Naive thymus-derived CD8-positive, alpha-beta T cell (primary cell): Measurements from ENCODE around the gene NPTN. TPM values are rescaled to one million over a fixed set of nuclear protein-coding genes. Genes with fewer than 3 reads are reported as not detected.
"Not testable (repeated sequence)": the region's sequence is repeated elsewhere in the genome, so short reads cannot be mapped to it uniquely, and the experiment has no call there.

Experiments
- ATAC-seq, 2 donors: fragments of 150-1000 bp; cut with Tn5 transposase in 1 of 2; sonication (Bioruptor Pico), chemical (Tn5 transposase) in 1 of 2; 1 replicate in 1 of 2; 2 replicates in 1 of 2; pipeline ENCODE4 v1.10.0; 2021; ENCODE audit warnings: mild to moderate bottlenecking in 2 of 2, moderate library complexity in 2 of 2
- POLR2A ChIA-PET: fragments of 350-600 bp; sonication (Branson Sonifier 250); formaldehyde crosslinking; loops from one replicate; lab custom pipeline; 2021; ENCODE audit warnings: antibody characterized with exemption; lab: Charles Lee
- DNase-seq, 10 donors: peaks; one replicate each; pipeline versions ENCODE4 v3.0.0 to v3.0.0-alpha.2; 2020 to 2022
- H3K27ac Mint-ChIP-seq, 10 donors: one replicate each; pipeline ENCODE4 v1.8.0; 2020 to 2022; ENCODE audit warnings: mild to moderate bottlenecking in 10 of 10, mixed read lengths in 10 of 10, moderate library complexity in 4 of 10, inconsistent platforms in 1 of 10
- H3K27me3 Mint-ChIP-seq, 5 donors: one replicate each; pipeline ENCODE4 v1.8.0; 2021 to 2022; ENCODE audit warnings: mixed read lengths in 5 of 5
- H3K36me3 Mint-ChIP-seq, 3 donors: one replicate each; pipeline ENCODE4 v1.8.0; 2020 to 2022; ENCODE audit warnings: mixed read lengths in 3 of 3, mild to moderate bottlenecking in 2 of 3, inconsistent platforms in 1 of 3
- H3K4me1 Mint-ChIP-seq, 4 donors: one replicate each; pipeline ENCODE4 v1.8.0; 2021 to 2022; ENCODE audit warnings: mixed read lengths in 4 of 4
- H3K4me3 Mint-ChIP-seq, 10 donors: one replicate each; pipeline ENCODE4 v1.8.0; 2020 to 2022; ENCODE audit warnings: mild to moderate bottlenecking in 10 of 10, mixed read lengths in 10 of 10, moderate library complexity in 6 of 10, inconsistent platforms in 1 of 10
- H3K9me3 Mint-ChIP-seq, 9 donors: one replicate each; pipeline ENCODE4 v1.8.0; 2020 to 2022; ENCODE audit warnings: mixed read lengths in 9 of 9, mild to moderate bottlenecking in 3 of 9, inconsistent platforms in 1 of 9, moderate library complexity in 1 of 9
- polyA plus RNA-seq, 3 donors: library from polyadenylated mRNA; unstranded; fragments of 300-500 nt; fragmentation: Illumina TruSeq; gene quantifications; one replicate each; pipeline ENCODE4 v1.2.3, GENCODE V29; 2021
- total RNA-seq, 8 experiments: library from RNA in 2 of 8; stranded (reverse) in 2 of 8; gene quantifications; one replicate each; pipeline ENCODE4 v1.2.3 and lab custom pipeline; 2021 to 2026

NPTN gene
- total and polyA plus RNA-seq, 5 experiments from 2014 or later = 27.9 to 37.8 (median 36.6) TPM

GRCh38 chr15:73594109-73594508, 39.1 kb downstream of the NPTN start:
- POLR2A ChIA-PET = no interaction called here
- Mint-ChIP-seq H3K4me3 (no peak overlapping the region), H3K9me3 (no peaks in the 10 kb centered on the region), H3K36me3 (peaks cover 0 to 48% (median 8%) of the 10 kb centered on the region in 3 donors), H3K27ac (peak overlapping the region in 1 of 10 donors; percentile 53), H3K4me1 (peaks cover 32 to 61% (median 40%) of the 10 kb centered on the region in 4 donors), H3K27me3 (no peaks in the 10 kb centered on the region)
- ATAC-seq = no peak
- DNase-seq = no peak

DNA sequence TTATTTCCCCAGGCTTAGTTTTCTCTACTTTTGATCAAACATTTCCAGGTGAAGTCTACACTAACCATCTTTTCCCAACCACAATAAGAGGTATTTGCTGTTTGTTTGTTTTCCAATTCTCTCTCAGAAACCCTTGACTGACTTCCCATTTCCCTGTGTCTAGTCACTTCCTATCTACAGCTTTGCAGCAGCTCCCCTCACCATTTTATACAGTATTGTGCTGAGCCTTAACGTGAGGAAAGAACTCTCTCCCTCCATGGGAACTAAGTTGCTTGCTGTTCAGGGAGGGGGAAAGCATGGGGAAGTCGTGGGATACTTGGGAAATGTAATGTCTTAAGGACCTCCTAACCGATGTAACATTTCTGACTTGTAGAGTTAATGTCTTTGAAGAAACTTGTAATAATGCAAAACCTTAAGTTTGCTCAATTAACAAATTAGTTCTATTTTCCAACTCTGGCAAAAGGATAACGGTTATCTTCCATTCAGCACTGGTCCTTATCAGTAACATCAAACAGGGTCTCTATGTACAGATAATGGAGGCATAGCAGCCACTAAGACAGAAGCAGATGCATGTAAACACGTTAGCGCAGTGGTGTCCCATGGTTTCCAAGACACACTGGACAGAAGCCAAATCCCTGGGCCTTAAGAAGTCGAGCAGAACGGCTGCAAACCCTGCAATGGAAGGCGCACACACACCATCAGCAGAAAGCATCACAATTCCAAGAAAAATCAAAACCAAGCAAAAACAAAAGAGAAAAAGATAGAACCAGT, 39.7 kb downstream of the NPTN start:
- DNase-seq (no peak), ATAC-seq (no peak)
- POLR2A ChIA-PET = no interaction called here
- Mint-ChIP-seq H3K4me1 (peaks cover 30 to 55% (median 34%) of the 10 kb centered on the region in 4 donors), H3K27ac (peak overlapping the region in 2 of 10 donors; percentile 19 to 53), H3K27me3 (no peaks in the 10 kb centered on the region), H3K9me3 (no peaks in the 10 kb centered on the region), H3K36me3 (peaks cover 3 to 53% (median 8%) of the 10 kb centered on the region in 3 donors), H3K4me3 (no peak overlapping the region)

DNA sequence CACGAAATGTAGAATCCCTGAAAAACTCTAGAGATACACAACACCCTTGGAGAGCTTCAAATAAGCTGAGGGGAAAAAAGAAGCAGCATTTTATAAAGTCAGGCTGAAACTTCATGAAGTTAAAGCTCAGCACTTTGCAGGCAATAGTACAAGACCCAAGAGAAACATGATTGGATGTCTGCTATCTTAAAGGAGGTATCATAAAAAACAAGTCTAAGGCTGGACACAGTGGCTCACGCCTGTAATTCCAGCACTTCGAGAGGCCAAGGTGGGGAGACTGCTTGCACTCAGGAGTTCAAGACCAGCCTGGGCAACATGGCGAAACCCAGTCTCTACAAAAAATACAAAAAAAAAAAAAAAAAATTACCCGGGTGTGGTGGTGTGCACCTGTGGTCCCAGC, 42.9 kb downstream of the NPTN start:
- POLR2A ChIA-PET = no interaction called here
- Mint-ChIP-seq H3K27ac (no peak overlapping the region), H3K4me3 (no peak overlapping the region)

DNA sequence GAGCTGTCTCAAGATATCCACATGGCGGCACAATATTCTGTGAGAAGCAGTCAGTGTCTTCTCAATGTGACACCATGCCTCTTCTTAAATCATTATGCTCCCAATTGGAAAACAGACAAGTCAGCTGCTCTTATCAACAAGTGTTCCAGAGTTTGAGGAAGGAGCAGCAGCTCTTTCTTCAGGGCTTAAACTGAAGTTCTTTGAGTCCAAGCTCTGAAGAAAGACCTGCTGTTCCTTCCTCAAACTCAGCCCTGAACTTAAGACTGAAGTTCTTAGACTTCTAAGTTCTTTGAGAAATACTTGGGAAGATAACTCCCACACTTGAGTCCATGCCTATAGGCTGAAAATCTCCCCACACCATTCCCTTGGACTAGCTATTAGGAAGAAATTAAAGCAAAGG, 43.4 kb downstream of the NPTN start:
- H3K36me3 Mint-ChIP-seq = peaks cover 6 to 78% (median 21%) of the 10 kb centered on the region in 3 donors
- DNase-seq (no peak), ATAC-seq (no peak)
- no peaks in the 10 kb centered on the region for H3K27me3 Mint-ChIP-seq
- POLR2A ChIA-PET = no interaction called here
- H3K4me1 Mint-ChIP-seq = peaks cover 4 to 23% (median 9%) of the 10 kb centered on the region in 4 donors
- H3K9me3 Mint-ChIP-seq = no peaks in the 10 kb centered on the region
- H3K27ac Mint-ChIP-seq = no peak overlapping the region
- no peak overlapping the region for H3K4me3 Mint-ChIP-seq

More for the DNA sequence above, 42.9 kb downstream of the NPTN start:
- Mint-ChIP-seq H3K36me3 (peaks cover 6 to 73% (median 20%) of the 10 kb centered on the region in 3 donors), H3K9me3 (no peaks in the 10 kb centered on the region), H3K4me1 (peaks cover 9 to 26% (median 11%) of the 10 kb centered on the region in 4 donors), H3K27me3 (no peaks in the 10 kb centered on the region)
- no peak for ATAC-seq
- DNase-seq = no peak

DNA sequence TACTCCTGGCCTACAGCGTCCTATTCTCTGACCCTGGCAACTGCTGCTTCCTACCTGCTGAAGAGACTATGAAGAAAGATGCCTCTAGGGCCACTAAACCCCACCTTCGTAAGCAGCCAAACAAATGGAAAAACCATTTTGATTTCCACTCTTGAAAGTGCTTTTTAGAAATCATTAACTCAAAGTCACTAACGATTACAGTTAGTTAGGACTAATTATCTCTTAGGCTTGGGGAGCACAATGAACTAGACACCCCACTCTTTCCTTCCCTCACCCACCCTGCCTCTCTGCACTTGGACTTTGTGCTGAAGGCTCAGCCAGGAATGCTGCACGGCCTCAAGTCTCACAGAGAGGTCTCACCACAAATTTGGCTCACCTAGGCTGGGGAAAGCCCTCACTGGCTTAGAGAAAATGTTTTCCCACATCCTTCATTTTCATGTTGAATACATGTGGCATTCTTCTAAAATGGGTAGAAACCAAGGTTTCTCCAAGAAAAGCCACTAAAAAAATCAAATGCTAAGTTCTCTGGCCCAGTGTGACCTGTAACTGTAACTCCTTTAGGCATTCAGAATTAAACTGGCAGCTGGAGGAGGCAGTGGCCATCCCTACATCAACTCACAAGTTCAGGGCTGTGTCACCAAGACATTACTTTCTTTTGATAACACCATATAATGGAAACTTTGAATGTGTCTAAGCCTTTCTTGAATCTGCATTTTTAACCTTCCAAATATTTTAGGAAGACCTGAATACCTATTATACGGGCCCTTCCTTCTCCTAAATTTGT, 47.1 kb downstream of the NPTN start:
- H3K4me3 Mint-ChIP-seq = no peak overlapping the region
- peaks cover 6 to 93% (median 33%) of the 10 kb centered on the region in 3 donors for H3K36me3 Mint-ChIP-seq
- POLR2A ChIA-PET = no interaction called here
- H3K27me3 Mint-ChIP-seq = no peaks in the 10 kb centered on the region
- no peak overlapping the region for H3K27ac Mint-ChIP-seq
- no peak for ATAC-seq
- peaks cover 0 to 3% (median 0%) of the 10 kb centered on the region in 4 donors for H3K4me1 Mint-ChIP-seq
- DNase-seq = no peak
- H3K9me3 Mint-ChIP-seq = no peaks in the 10 kb centered on the region

- Mint-ChIP-seq H3K27me3 (no peaks in the 10 kb centered on the region), H3K9me3 (no peaks in the 10 kb centered on the region), H3K36me3 (peaks cover 6 to 88% (median 33%) of the 10 kb centered on the region in 3 donors), H3K4me3 (peak overlapping the region in 1 of 10 donors; percentile 42), H3K4me1 (peaks cover 0 to 3% (median 0%) of the 10 kb centered on the region in 4 donors), H3K27ac (peak overlapping the region in 1 of 10 donors; percentile 27)
- POLR2A ChIA-PET = no interaction called here
- DNase-seq (no peak), ATAC-seq (no peak)
Measured at GRCh38 chr15:73584699-73585420, 48.3 kb downstream of the NPTN start.

GRCh38 chr15:73583544-73583943, 49.6 kb downstream of the NPTN start:
- POLR2A ChIA-PET = no interaction called here
- Mint-ChIP-seq H3K36me3 (peaks cover 3 to 86% (median 33%) of the 10 kb centered on the region in 3 donors), H3K27me3 (no peaks in the 10 kb centered on the region), H3K9me3 (no peaks in the 10 kb centered on the region), H3K27ac (peak overlapping the region in 4 of 10 donors; percentile 19 to 55 (median 41)), H3K4me3 (no peak overlapping the region), H3K4me1 (peaks cover 0 to 1% (median 0%) of the 10 kb centered on the region in 4 donors)
- DNase-seq = no peak
- no peak for ATAC-seq

- H3K36me3 Mint-ChIP-seq = peaks cover 0 to 87% (median 32%) of the 10 kb centered on the region in 3 donors
- no peak overlapping the region for H3K4me3 Mint-ChIP-seq
- H3K27me3 Mint-ChIP-seq = no peaks in the 10 kb centered on the region
- POLR2A ChIA-PET = no interaction called here
- ATAC-seq (no peak), DNase-seq (no peak)
- peaks cover 0 to 3% (median 0%) of the 10 kb centered on the region in 4 donors for H3K4me1 Mint-ChIP-seq
- H3K27ac Mint-ChIP-seq = no peak overlapping the region
- H3K9me3 Mint-ChIP-seq = no peaks in the 10 kb centered on the region
Measured at GRCh38 chr15:73582851-73583379, 50.3 kb downstream of the NPTN start.

- Mint-ChIP-seq H3K4me3 (no peak overlapping the region), H3K9me3 (no peaks in the 10 kb centered on the region), H3K27me3 (no peaks in the 10 kb centered on the region), H3K36me3 (peaks cover 0 to 80% (median 12%) of the 10 kb centered on the region in 3 donors), H3K4me1 (peaks cover 0 to 3% (median 0%) of the 10 kb centered on the region in 4 donors), H3K27ac (peak overlapping the region in 4 of 10 donors; percentile 15 to 27 (median 21))
- DNase-seq (no peak), ATAC-seq (no peak)
- POLR2A ChIA-PET = no interaction called here
Measured at GRCh38 chr15:73578026-73578425, 55.2 kb downstream of the NPTN start.

DNA sequence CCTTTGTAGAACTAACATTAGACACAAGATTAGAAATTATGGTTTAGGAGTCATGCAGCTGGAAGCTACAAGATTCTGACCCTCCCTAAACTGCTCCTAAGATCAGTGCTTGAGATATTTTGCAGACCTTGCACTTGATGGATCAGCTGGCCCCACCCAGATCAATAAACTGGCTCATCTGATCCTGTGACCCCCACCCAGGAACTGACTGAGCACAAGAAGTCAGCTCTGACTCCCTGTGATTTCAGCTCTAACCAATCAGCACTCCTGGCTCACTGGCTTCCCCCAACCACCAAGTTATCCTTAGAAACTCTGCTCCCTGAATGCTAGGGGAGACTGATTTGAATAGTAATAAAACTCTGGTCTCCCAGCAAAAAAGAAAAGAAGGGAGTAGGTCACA, 55.6 kb downstream of the NPTN start:
- Mint-ChIP-seq H3K36me3 (peaks cover 0 to 81% (median 9%) of the 10 kb centered on the region in 3 donors), H3K27ac (peak overlapping the region in 3 of 10 donors; percentile 18 to 27 (median 21))
- POLR2A ChIA-PET, DNase-seq, ATAC-seq, H3K9me3 Mint-ChIP-seq, H3K27me3 Mint-ChIP-seq, H3K4me3 Mint-ChIP-seq, H3K4me1 Mint-ChIP-seq: not testable (repeated sequence)

DNA sequence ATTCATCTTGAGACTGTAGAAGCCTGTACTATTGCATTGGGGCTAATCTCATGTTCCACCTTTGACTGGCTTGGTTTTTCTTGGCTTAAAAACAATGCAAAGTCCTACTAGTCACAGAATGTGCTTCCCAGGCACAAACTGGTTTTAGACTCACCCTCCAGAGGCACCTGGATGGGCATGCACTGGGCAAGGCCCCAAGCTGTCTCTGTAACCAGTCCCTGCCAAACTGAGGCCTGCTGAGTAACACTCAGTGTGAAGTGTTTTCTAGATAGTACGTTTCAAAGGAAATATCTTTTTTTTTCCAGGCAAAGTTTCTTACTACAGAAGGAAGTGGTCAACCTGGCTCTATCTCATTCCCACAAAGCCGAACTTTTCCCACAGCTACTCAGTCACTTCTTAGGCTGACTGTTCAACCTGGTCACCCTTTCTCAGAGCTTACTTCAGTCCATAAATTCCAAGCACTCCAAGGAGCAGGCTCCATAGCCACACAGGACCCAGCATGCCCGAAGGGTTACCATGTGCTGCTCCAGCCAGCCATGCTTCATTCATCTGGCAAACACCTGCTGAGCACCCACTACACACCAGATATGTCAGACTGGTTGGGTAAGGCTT, 57.4 kb downstream of the NPTN start:
- Mint-ChIP-seq H3K9me3 (no peaks in the 10 kb centered on the region), H3K4me1 (peaks cover 0 to 3% (median 0%) of the 10 kb centered on the region in 4 donors), H3K27me3 (no peaks in the 10 kb centered on the region), H3K27ac (no peak overlapping the region), H3K36me3 (peaks cover 4 to 84% (median 10%) of the 10 kb centered on the region in 3 donors), H3K4me3 (no peak overlapping the region)
- DNase-seq (no peak), ATAC-seq (no peak)
- POLR2A ChIA-PET = no interaction called here

- Mint-ChIP-seq H3K4me3 (no peak overlapping the region), H3K27ac (no peak overlapping the region), H3K36me3 (peaks cover 11 to 87% (median 20%) of the 10 kb centered on the region in 3 donors), H3K9me3 (no peaks in the 10 kb centered on the region), H3K4me1 (peaks cover 0 to 6% (median 0%) of the 10 kb centered on the region in 4 donors), H3K27me3 (no peaks in the 10 kb centered on the region)
- POLR2A ChIA-PET = no interaction called here
- ATAC-seq (no peak), DNase-seq (no peak)
Measured at GRCh38 chr15:73573572-73573971, 59.6 kb downstream of the NPTN start.
